Heart left ventricle (tissue), 16 donors: ENCODE measurements around the gene TRPC3. TPM values are rescaled to one million over a fixed set of nuclear protein-coding genes. Genes with fewer than 3 reads are reported as not detected.

Experiments
- ATAC-seq, 4 donors: fragments of 200-7000 bp; cut with Tn5 transposase; one replicate each; pipeline ENCODE4 v1.9.1; 2020 to 2022; ENCODE audit warnings: moderate library complexity in 4 of 4, mild to moderate bottlenecking in 3 of 4, moderate number of reproducible peaks in 1 of 4
- DNase-seq, 5 donors: peaks; one replicate each; pipeline ENCODE4 v3.0.0-alpha.2; 2020
- H3K27ac ChIP-seq, 12 donors: fragments of 200-600 bp; sonication (generic) in 4 of 12; one replicate each; pipeline versions ENCODE4 v1.5.0 to v1.8.0; 2016 to 2022; ENCODE audit warnings: mild to moderate bottlenecking in 2 of 12
- H3K27me3 ChIP-seq, 9 donors: fragments of 200-600 bp; sonication (generic) in 2 of 9; one replicate each; pipeline versions ENCODE4 v1.5.1 to v1.8.0; 2016 to 2022; ENCODE audit warnings: mild to moderate bottlenecking in 3 of 9
- H3K36me3 ChIP-seq, 9 donors: fragments of 200-600 bp; sonication (generic) in 2 of 9; one replicate each; pipeline versions ENCODE4 v1.5.0 to v1.8.0; 2018 to 2022; ENCODE audit warnings: mild to moderate bottlenecking in 2 of 9
- H3K4me1 ChIP-seq, 12 donors: fragments of 200-600 bp; sonication (generic) in 4 of 12; one replicate each; pipeline versions ENCODE4 v1.5.0 to v1.8.0; 2016 to 2022; ENCODE audit warnings: mild to moderate bottlenecking in 3 of 12
- H3K4me3 ChIP-seq, 12 donors: fragments of 200-600 bp; sonication (generic) in 4 of 12; one replicate each; pipeline versions ENCODE4 v1.5.0 to v1.8.0; 2017 to 2022; ENCODE audit warnings: mild to moderate bottlenecking in 9 of 12, moderate library complexity in 4 of 12
- H3K9me3 ChIP-seq, 12 donors: fragments of 200-600 bp; sonication (generic) in 4 of 12; one replicate each; pipeline versions ENCODE4 v1.5.0 to v1.8.0; 2016 to 2022; ENCODE audit warnings: mild to moderate bottlenecking in 1 of 12
- CTCF ChIP-seq, 12 donors: fragments of 200-600 bp; sonication (generic) in 4 of 12; IDR thresholded peaks; one replicate each; pipeline versions ENCODE4 v1.5.0 to v1.8.0; 2018 to 2022; ENCODE audit warnings: antibody characterized with exemption in 12 of 12, mild to moderate bottlenecking in 5 of 12
- POLR2A ChIP-seq, 2 donors: fragments of 450-650 bp; IDR thresholded peaks; one replicate each; pipeline ENCODE4 v1.6.1; 2017; ENCODE audit warnings: antibody characterized with exemption in 2 of 2, mild to moderate bottlenecking in 2 of 2, moderate library complexity in 2 of 2
- WGBS, 4 donors: extraction: QIAGEN DNeasy Blood & Tissue Kit in 2 of 4; methylation state at CpG; one replicate each; pipeline versions ENCODE4 v1.1.5 to v1.1.7; 2013 to 2018; 5-methylcytosine and 5-hydroxymethylcytosine counted together
- intact Hi-C, 10 donors: fragments of 100-400 bp; cut with DNase I; formaldehyde crosslinking; loops; one replicate each; pipeline versions ENCODE4 v1.11.1 to v1.14.2; 2022
- polyA plus RNA-seq, 2 donors: library from polyadenylated mRNA; stranded (reverse); fragments of 200-250 nt; gene quantifications; one replicate each; pipeline ENCODE4 v1.2.3, GENCODE V29; 2013
- total RNA-seq, 9 donors: library from RNA; depleted of rRNA in 2 of 9; stranded (reverse); fragments of >200 nt in 2 of 9; fragmentation: NEBNext Ultra II Directional in 3 of 9; extraction: Animal tissue kit (Norgen Biotek cat#: 25700) in 3 of 9; gene quantifications; one replicate each; pipeline versions ENCODE4 v1.1.0 to v1.2.4, GENCODE V29; 2016 to 2023
- donor health status: ischemic (EF 13 %, LVEDD 7.1; RV severe dilation, severe dysfunction).
- donor health status: healthy with polysubstance abuse.
- donor health status: DM: no; HTN: yes; CAD: no.
- donor health status: DM: no; HTN: no; CAD: no.
- donor health status: ischemic (EF 25% LVEDD 6.9; RV normal size, moderate dysfunction).
- donor health status: ischemic (EF 25% LVEDD 5.7; RV mildly dilated, moderate dysfunction).
- donor health status: healthy.
- donor health status: DM: yes; HTN: yes; CAD: no.
- donor health status: ischemic (EF 35%, LVEDD 5.7; RV mildly dilated, moderate dysfunction).
- donor health status: nonischemic (EF 11% LVEDD 7.7; RV severe dilation, severe dysfunction).
- donor health status: DM: yes; HTN: yes; CAD: no.
- donor health status: PGD.
- donor health status: ischemic (EF 29% LVEDD 5.4; RV normal size, mild dysfunction).
- donor health status: nonischemic (EF 23%, LVEDD 6.1; RV moderate dilation, normal function).

The TRPC3 gene
- total and polyA plus RNA-seq, 11 donors = 0.06 to 0.29 (median 0.15) TPM; not detected in 1

- intact Hi-C loops = loop anchor here in 2 of 10 donors (10.0 kb wide), 2 partner anchors 155 to 165 kb away; partner anchors contain the start of gene BLTP1 (in 1 of the 2)
- WGBS, 4 donors = 53 to 62% (median 57%) methylated on average over 10 of the region's 10 CpGs
Measured at GRCh38 chr4:121989715-121990114, 37.9 kb upstream of the TRPC3 start.

DNA sequence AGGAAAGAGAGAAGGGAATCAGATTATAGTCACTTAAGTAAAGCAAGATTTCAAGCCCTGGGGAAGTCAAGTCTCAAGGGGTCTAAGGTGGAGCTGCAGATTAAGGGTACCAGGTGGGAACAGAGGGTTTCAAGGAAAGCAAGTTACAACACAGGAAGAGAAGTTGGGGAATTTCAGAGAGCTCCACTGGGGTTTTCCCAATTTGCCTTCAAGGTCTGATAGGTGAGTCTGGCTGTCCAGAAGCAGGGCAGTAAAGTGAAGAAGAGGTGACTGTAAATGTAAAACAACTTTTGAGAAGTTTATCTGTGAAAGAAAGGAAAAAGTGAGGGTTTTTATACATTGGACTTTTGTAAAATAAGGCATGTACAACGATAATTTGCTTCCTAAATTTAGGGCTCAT lies 37.1 kb upstream of the TRPC3 start:
- Histone ChIP-seq H3K36me3 (no peaks in the 10 kb centered on the region), H3K4me1 (no peaks in the 10 kb centered on the region), H3K4me3 (no peak overlapping the region), H3K9me3 (no peaks in the 10 kb centered on the region), H3K27ac (no peak overlapping the region), H3K27me3 (peaks cover 0 to 14% (median 0%) of the 10 kb centered on the region in 9 donors)
- ATAC-seq = no peak
- TF ChIP-seq POLR2A (IDR thresholded peaks at IDR 0.05) = no peak
- no peak for TF ChIP-seq CTCF (IDR thresholded peaks at IDR 0.05)
- 85 to 94% (median 89%) methylated on average over 1 of the region's 1 CpG for WGBS, 4 donors
- intact Hi-C loops = no loop called here
- no peak for DNase-seq

More at GRCh38 chr4:121989715-121990114, 37.9 kb upstream of the TRPC3 start:
- DNase-seq (no peak), ATAC-seq (no peak)
- Histone ChIP-seq H3K27ac (no peak overlapping the region), H3K4me1 (no peaks in the 10 kb centered on the region), H3K27me3 (peaks cover 0 to 14% (median 0%) of the 10 kb centered on the region in 9 donors), H3K9me3 (no peaks in the 10 kb centered on the region), H3K36me3 (no peaks in the 10 kb centered on the region), H3K4me3 (no peak overlapping the region)
- no peak for TF ChIP-seq POLR2A (IDR thresholded peaks at IDR 0.05)
- TF ChIP-seq CTCF (IDR thresholded peaks at IDR 0.05) = no peak

- Histone ChIP-seq H3K36me3 (no peaks in the 10 kb centered on the region), H3K9me3 (no peaks in the 10 kb centered on the region), H3K4me1 (no peaks in the 10 kb centered on the region), H3K4me3 (no peak overlapping the region), H3K27ac (no peak overlapping the region), H3K27me3 (peaks cover 0 to 6% (median 0%) of the 10 kb centered on the region in 9 donors)
- DNase-seq = peak in 1 of 5 donors; percentile 22
- no peak for ATAC-seq
- WGBS, 4 donors = 33 to 67% (median 55%) methylated on average over 3 of the region's 3 CpGs
- TF ChIP-seq POLR2A (IDR thresholded peaks at IDR 0.05) (no peak), CTCF (IDR thresholded peaks at IDR 0.05) (no peak)
- intact Hi-C loops = no loop called here
Measured at GRCh38 chr4:121980643-121981042, 28.8 kb upstream of the TRPC3 start.

- intact Hi-C loops = no loop called here
- peaks cover 0 to 9% (median 0%) of the 10 kb centered on the region in 9 donors for H3K27me3 ChIP-seq
- ATAC-seq (no peak), DNase-seq (no peak)
- WGBS, 4 donors = 88 to 93% (median 91%) methylated on average over 2 of the region's 2 CpGs
- H3K4me3 ChIP-seq = no peak overlapping the region
- H3K27ac ChIP-seq = no peak overlapping the region
- TF ChIP-seq CTCF (IDR thresholded peaks at IDR 0.05) = no peak
- no peak for TF ChIP-seq POLR2A (IDR thresholded peaks at IDR 0.05)
- H3K9me3 ChIP-seq = no peaks in the 10 kb centered on the region
- H3K4me1 ChIP-seq = no peaks in the 10 kb centered on the region
- H3K36me3 ChIP-seq = no peaks in the 10 kb centered on the region
Measured at GRCh38 chr4:121978172-121978516, 26.3 kb upstream of the TRPC3 start.
